Measurements from ENCODE around the gene SKP1. TPM values are rescaled to one million over a fixed set of nuclear protein-coding genes. Genes with fewer than 3 reads are reported as not detected.

Gene SKP1
- total and polyA plus RNA-seq, 9 of the 15 experiments (the other 6 are each of a cell fraction or from before 2014, with no cell fraction given): 301 to 2,109 (median 639) TPM

- peak; percentile 63 for TF ChIP-seq HMGN3 (IDR thresholded peaks at IDR 0.05; ENCODE audit: borderline replicate concordance, extremely low read depth, insufficient read length, low read depth, low read length)
- TF ChIP-seq JUN (IDR thresholded peaks at IDR 0.05; ENCODE audit: borderline replicate concordance, low read depth, low read length): no peak
- TF ChIP-seq JUN (CRISPR knock-in tag; IDR thresholded peaks at IDR 0.05; ENCODE audit: borderline replicate concordance): peak; percentile 82; the same call in 1 of the 2 replicates
- TF ChIP-seq MXI1 (IDR thresholded peaks at IDR 0.05; ENCODE audit: low read depth, low read length): peak; percentile 44; the same call in 1 of the 2 replicates
- peak; percentile 54; the same call in 1 of the 2 replicates for TF ChIP-seq TOE1 (IDR thresholded peaks at IDR 0.05; ENCODE audit: borderline replicate concordance)
- TF ChIP-seq TOE1 (CRISPR knock-in tag; IDR thresholded peaks at IDR 0.05; ENCODE audit: borderline replicate concordance, low read depth): peak; percentile 97; the same call in 1 of the 2 replicates
- no peak for TF ChIP-seq RNF219 (CRISPR knock-in tag; IDR thresholded peaks at IDR 0.05)
- peak in 1 of 2 experiments; percentile 64; a peak in 1 of 4 replicates for TF ChIP-seq FOXA3 (CRISPR knock-in tag; conservative IDR thresholded peaks at IDR 0.05 in 1 of 2, IDR thresholded peaks at IDR 0.05 in 1 of 2)
- TF ChIP-seq CAMTA2 (CRISPR knock-in tag; conservative IDR thresholded peaks at IDR 0.05): no peak
- TF ChIP-seq NFATC3 (IDR thresholded peaks at IDR 0.05): no peak
- no peak for TF ChIP-seq MBD1 (CRISPR knock-in tag; IDR thresholded peaks at IDR 0.05)
- no peak for TF ChIP-seq CBX3 (IDR thresholded peaks at IDR 0.05; ENCODE audit: borderline replicate concordance in 1 of 2, low read length in 2 of 2)
- TF ChIP-seq COPS2 (conservative IDR thresholded peaks at IDR 0.05): no peak
- no peak for TF ChIP-seq TCF15 (CRISPR knock-in tag; IDR thresholded peaks at IDR 0.05)
- 0 out of 2 replicates have a peak, but pooled peaks have one; percentile 40 for TF ChIP-seq BRD4 (IDR thresholded peaks at IDR 0.05)
- no peak for TF ChIP-seq ID3 (CRISPR knock-in tag; IDR thresholded peaks at IDR 0.05)
- no peak for TF ChIP-seq ID3 (tag; IDR thresholded peaks at IDR 0.05)
- no peak for TF ChIP-seq GATA2 (CRISPR knock-in tag; IDR thresholded peaks at IDR 0.05)
- TF ChIP-seq IRF9 (tag; IDR thresholded peaks at IDR 0.05): no peak
- TF ChIP-seq ZNF263 (CRISPR knock-in tag; IDR thresholded peaks at IDR 0.05; ENCODE audit: borderline replicate concordance): 0 out of 2 replicates have a peak, but pooled peaks have one; percentile 43
- no peak for TF ChIP-seq PPARD (CRISPR knock-in tag; IDR thresholded peaks at IDR 0.05)
These were observed at the start of gene SKP1 (continued) for GRCh38 chr5:134176511-134177368.

Data from K562 (cell line).